ENCODE measurements around the gene COL6A2.
"Not testable (repeated sequence)": the region's sequence is repeated elsewhere in the genome, so short reads cannot be mapped to it uniquely, and the experiment has no call there.

Gene COL6A2

GRCh38 chr21:46059711-46060455 lies 38.0 kb upstream of the COL6A2 start:
- not testable (repeated sequence) for H3K4me1 ChIP-seq (ENCODE audit: control insufficient read depth in 1 of 2, insufficient read depth in 2 of 2, low read length in 2 of 2); H3K9ac ChIP-seq (ENCODE audit: low read length); H2AK5ac ChIP-seq (ENCODE audit: low read length); DNase-seq; H3K18ac ChIP-seq (ENCODE audit: low read length); H3K14ac ChIP-seq (ENCODE audit: low read length); H3K4me3 ChIP-seq (ENCODE audit: low read depth, low read length); H2BK5ac ChIP-seq (ENCODE audit: low read depth, low read length, poor library complexity); H4K91ac ChIP-seq (ENCODE audit: low read depth, low read length); H3K36me3 ChIP-seq (ENCODE audit: control insufficient read depth in 1 of 2, insufficient read depth in 2 of 2, low read length in 2 of 2); H3K79me2 ChIP-seq (ENCODE audit: control insufficient read depth, insufficient read depth, low read length, poor library complexity); H3K23ac ChIP-seq (ENCODE audit: low read length); H2AFZ ChIP-seq (ENCODE audit: insufficient read depth, low read length, poor library complexity); H4K8ac ChIP-seq (ENCODE audit: low read depth, low read length); H2BK12ac ChIP-seq (ENCODE audit: low read length); H4K12ac ChIP-seq (ENCODE audit: low read depth, low read length); H3K4ac ChIP-seq (ENCODE audit: low read depth, low read length); H3K4me2 ChIP-seq (ENCODE audit: low read length); H3K27me3 ChIP-seq (ENCODE audit: insufficient read depth, low read length); H3K79me1 ChIP-seq (ENCODE audit: low read length); H2BK120ac ChIP-seq (ENCODE audit: insufficient read depth, low read length, poor library complexity); H3K27ac ChIP-seq (ENCODE audit: low read depth, low read length)
- H3K9me3 ChIP-seq (ENCODE audit: insufficient read depth, low read depth, low read length), result peaks cover 33% of the 10 kb centered on the region
- no CpG with 5 or more reads among the region's 21 CpGs for WGBS (ENCODE audit: extremely low coverage, insufficient coverage, insufficient read length)

- Histone ChIP-seq H3K18ac (ENCODE audit: low read length) (no peak overlapping the region), H3K23ac (ENCODE audit: low read length) (no peak overlapping the region), H3K4me1 (ENCODE audit: control insufficient read depth in 1 of 2, insufficient read depth in 2 of 2, low read length in 2 of 2) (no peaks in the 10 kb centered on the region), H2AK5ac (ENCODE audit: low read length) (no peak overlapping the region), H3K27me3 (ENCODE audit: insufficient read depth, low read length) (no peaks in the 10 kb centered on the region), H4K12ac (ENCODE audit: low read depth, low read length) (no peak overlapping the region), H3K4me2 (ENCODE audit: low read length) (no peak overlapping the region), H3K36me3 (ENCODE audit: control insufficient read depth in 1 of 2, insufficient read depth in 2 of 2, low read length in 2 of 2) (no peaks in the 10 kb centered on the region), H3K27ac (ENCODE audit: low read depth, low read length) (no peak overlapping the region), H3K4me3 (ENCODE audit: low read depth, low read length) (no peak overlapping the region), H3K14ac (ENCODE audit: low read length) (no peak overlapping the region), H2BK12ac (ENCODE audit: low read length) (no peak overlapping the region), H3K9ac (ENCODE audit: low read length) (no peak overlapping the region), H4K91ac (ENCODE audit: low read depth, low read length) (no peak overlapping the region), H4K8ac (ENCODE audit: low read depth, low read length) (no peak overlapping the region), H3K9me3 (ENCODE audit: insufficient read depth, low read depth, low read length) (peaks cover 34% of the 10 kb centered on the region), H3K4ac (ENCODE audit: low read depth, low read length) (no peak overlapping the region), H3K79me1 (ENCODE audit: low read length) (no peaks in the 10 kb centered on the region), H2AFZ (ENCODE audit: insufficient read depth, low read length, poor library complexity) (no peak overlapping the region), H2BK120ac (ENCODE audit: insufficient read depth, low read length, poor library complexity) (no peak overlapping the region), H3K79me2 (ENCODE audit: control insufficient read depth, insufficient read depth, low read length, poor library complexity) (no peaks in the 10 kb centered on the region), H2BK5ac (ENCODE audit: low read depth, low read length, poor library complexity) (no peak overlapping the region)
- peak in 1 of 2 donors; percentile 15 for DNase-seq
- no CpG with 5 or more reads among the region's 11 CpGs for WGBS (ENCODE audit: extremely low coverage, insufficient coverage, insufficient read length)
Observed at GRCh38 chr21:46060596-46061061, 37.3 kb upstream of the COL6A2 start.

GRCh38 chr21:46061063-46061462 lies 36.8 kb upstream of the COL6A2 start:
- Histone ChIP-seq H4K12ac (ENCODE audit: low read depth, low read length) (no peak overlapping the region), H4K91ac (ENCODE audit: low read depth, low read length) (no peak overlapping the region), H2AK5ac (ENCODE audit: low read length) (no peak overlapping the region), H3K27ac (ENCODE audit: low read depth, low read length) (no peak overlapping the region), H3K9me3 (ENCODE audit: insufficient read depth, low read depth, low read length) (peaks cover 34% of the 10 kb centered on the region), H3K4me1 (ENCODE audit: control insufficient read depth in 1 of 2, insufficient read depth in 2 of 2, low read length in 2 of 2) (no peaks in the 10 kb centered on the region), H3K18ac (ENCODE audit: low read length) (no peak overlapping the region), H3K79me1 (ENCODE audit: low read length) (no peaks in the 10 kb centered on the region), H4K8ac (ENCODE audit: low read depth, low read length) (no peak overlapping the region), H2BK120ac (ENCODE audit: insufficient read depth, low read length, poor library complexity) (no peak overlapping the region), H3K27me3 (ENCODE audit: insufficient read depth, low read length) (no peaks in the 10 kb centered on the region), H3K23ac (ENCODE audit: low read length) (no peak overlapping the region), H3K9ac (ENCODE audit: low read length) (no peak overlapping the region), H2AFZ (ENCODE audit: insufficient read depth, low read length, poor library complexity) (no peak overlapping the region), H3K4me2 (ENCODE audit: low read length) (no peak overlapping the region), H3K4ac (ENCODE audit: low read depth, low read length) (no peak overlapping the region), H3K79me2 (ENCODE audit: control insufficient read depth, insufficient read depth, low read length, poor library complexity) (no peaks in the 10 kb centered on the region), H3K36me3 (ENCODE audit: control insufficient read depth in 1 of 2, insufficient read depth in 2 of 2, low read length in 2 of 2) (no peaks in the 10 kb centered on the region), H3K4me3 (ENCODE audit: low read depth, low read length) (no peak overlapping the region), H3K14ac (ENCODE audit: low read length) (no peak overlapping the region), H2BK5ac (ENCODE audit: low read depth, low read length, poor library complexity) (no peak overlapping the region), H2BK12ac (ENCODE audit: low read length) (no peak overlapping the region)
- WGBS (ENCODE audit: extremely low coverage, insufficient coverage, insufficient read length), result no CpG with 5 or more reads among the region's 6 CpGs
- no peak for DNase-seq

- WGBS (ENCODE audit: extremely low coverage, insufficient coverage, insufficient read length), result no CpG with 5 or more reads among the region's 6 CpGs
Observed at GRCh38 chr21:46061518-46061917, 36.4 kb upstream of the COL6A2 start.

More at GRCh38 chr21:46061518-46061917, 36.4 kb upstream of the COL6A2 start:
- Histone ChIP-seq H2AFZ (ENCODE audit: insufficient read depth, low read length, poor library complexity) (no peak overlapping the region), H3K9me3 (ENCODE audit: insufficient read depth, low read depth, low read length) (peaks cover 34% of the 10 kb centered on the region), H3K27me3 (ENCODE audit: insufficient read depth, low read length) (no peaks in the 10 kb centered on the region), H3K4me3 (ENCODE audit: low read depth, low read length) (no peak overlapping the region), H2BK12ac (ENCODE audit: low read length) (no peak overlapping the region), H3K79me2 (ENCODE audit: control insufficient read depth, insufficient read depth, low read length, poor library complexity) (no peaks in the 10 kb centered on the region), H3K4me2 (ENCODE audit: low read length) (no peak overlapping the region), H3K36me3 (ENCODE audit: control insufficient read depth in 1 of 2, insufficient read depth in 2 of 2, low read length in 2 of 2) (no peaks in the 10 kb centered on the region), H3K79me1 (ENCODE audit: low read length) (no peaks in the 10 kb centered on the region), H3K4ac (ENCODE audit: low read depth, low read length) (no peak overlapping the region), H2AK5ac (ENCODE audit: low read length) (no peak overlapping the region), H4K91ac (ENCODE audit: low read depth, low read length) (no peak overlapping the region), H3K23ac (ENCODE audit: low read length) (no peak overlapping the region), H2BK5ac (ENCODE audit: low read depth, low read length, poor library complexity) (no peak overlapping the region), H4K8ac (ENCODE audit: low read depth, low read length) (no peak overlapping the region), H2BK120ac (ENCODE audit: insufficient read depth, low read length, poor library complexity) (no peak overlapping the region), H3K27ac (ENCODE audit: low read depth, low read length) (no peak overlapping the region), H3K14ac (ENCODE audit: low read length) (no peak overlapping the region), H3K18ac (ENCODE audit: low read length) (no peak overlapping the region), H4K12ac (ENCODE audit: low read depth, low read length) (no peak overlapping the region), H3K4me1 (ENCODE audit: control insufficient read depth in 1 of 2, insufficient read depth in 2 of 2, low read length in 2 of 2) (no peaks in the 10 kb centered on the region), H3K9ac (ENCODE audit: low read length) (no peak overlapping the region)
- no peak for DNase-seq
